ENCODE data around the gene SYNPO. TPM values are rescaled to one million over a fixed set of nuclear protein-coding genes. Genes with fewer than 3 reads are reported as not detected.

The SYNPO gene
- polyA plus RNA-seq, 1 donor from 2014 or later = not detected

DNA sequence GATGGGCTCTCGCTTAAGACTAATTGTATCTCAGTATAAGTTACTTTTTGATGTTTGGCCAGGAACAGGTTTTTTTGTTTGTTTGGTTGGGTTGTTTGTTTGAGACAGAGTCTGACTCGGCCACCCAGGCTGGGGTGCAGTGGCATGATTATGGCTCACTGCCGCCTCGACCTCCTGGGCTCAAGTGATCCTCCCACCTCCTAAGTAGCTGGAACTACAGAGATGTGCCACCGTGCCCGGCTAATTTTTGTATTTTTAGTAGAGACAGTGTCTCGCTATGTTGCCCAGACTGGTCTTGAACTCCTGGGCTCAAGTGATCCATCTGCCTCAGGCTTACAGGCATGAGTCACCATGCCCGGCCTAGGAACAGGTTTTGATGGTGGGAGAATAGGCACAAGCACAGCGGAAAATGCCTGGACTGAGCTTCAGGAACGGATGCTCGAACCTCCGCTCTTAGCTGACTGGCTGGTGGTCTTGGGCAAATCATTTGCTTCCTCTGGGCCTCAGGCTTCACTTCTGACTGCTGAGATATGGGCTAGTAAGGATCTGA lies 11.4 kb upstream of the SYNPO start:
- peaks cover 12% of the 10 kb centered on the region for H3K27me3 ChIP-seq (ENCODE audit: insufficient read depth, low read depth, low read length)
- H2AFZ ChIP-seq (ENCODE audit: low read depth, low read length) = no peak overlapping the region
- TF ChIP-seq POLR2AphosphoS5 (IDR thresholded peaks at IDR 0.05) (no peak), EP300 (conservative IDR thresholded peaks at IDR 0.05; ENCODE audit: poor library complexity, severe bottlenecking) (no peak), TAF1 (IDR thresholded peaks at IDR 0.05; ENCODE audit: low read depth) (no peak)
- TF ChIP-seq, protein P1, sequence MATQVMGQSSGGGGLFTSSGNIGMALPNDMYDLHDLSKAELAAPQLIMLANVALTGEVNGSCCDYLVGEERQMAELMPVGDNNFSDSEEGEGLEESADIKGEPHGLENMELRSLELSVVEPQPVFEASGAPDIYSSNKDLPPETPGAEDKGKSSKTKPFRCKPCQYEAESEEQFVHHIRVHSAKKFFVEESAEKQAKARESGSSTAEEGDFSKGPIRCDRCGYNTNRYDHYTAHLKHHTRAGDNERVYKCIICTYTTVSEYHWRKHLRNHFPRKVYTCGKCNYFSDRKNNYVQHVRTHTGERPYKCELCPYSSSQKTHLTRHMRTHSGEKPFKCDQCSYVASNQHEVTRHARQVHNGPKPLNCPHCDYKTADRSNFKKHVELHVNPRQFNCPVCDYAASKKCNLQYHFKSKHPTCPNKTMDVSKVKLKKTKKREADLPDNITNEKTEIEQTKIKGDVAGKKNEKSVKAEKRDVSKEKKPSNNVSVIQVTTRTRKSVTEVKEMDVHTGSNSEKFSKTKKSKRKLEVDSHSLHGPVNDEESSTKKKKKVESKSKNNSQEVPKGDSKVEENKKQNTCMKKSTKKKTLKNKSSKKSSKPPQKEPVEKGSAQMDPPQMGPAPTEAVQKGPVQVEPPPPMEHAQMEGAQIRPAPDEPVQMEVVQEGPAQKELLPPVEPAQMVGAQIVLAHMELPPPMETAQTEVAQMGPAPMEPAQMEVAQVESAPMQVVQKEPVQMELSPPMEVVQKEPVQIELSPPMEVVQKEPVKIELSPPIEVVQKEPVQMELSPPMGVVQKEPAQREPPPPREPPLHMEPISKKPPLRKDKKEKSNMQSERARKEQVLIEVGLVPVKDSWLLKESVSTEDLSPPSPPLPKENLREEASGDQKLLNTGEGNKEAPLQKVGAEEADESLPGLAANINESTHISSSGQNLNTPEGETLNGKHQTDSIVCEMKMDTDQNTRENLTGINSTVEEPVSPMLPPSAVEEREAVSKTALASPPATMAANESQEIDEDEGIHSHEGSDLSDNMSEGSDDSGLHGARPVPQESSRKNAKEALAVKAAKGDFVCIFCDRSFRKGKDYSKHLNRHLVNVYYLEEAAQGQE (IDR thresholded peaks at IDR 0.05; ENCODE audit: borderline replicate concordance) = no peak
- no peak overlapping the region for H3K4me2 ChIP-seq (ENCODE audit: low read length)
- no peaks in the 10 kb centered on the region for H3F3A ChIP-seq (ENCODE audit: insufficient read depth, low read length, poor library complexity, severe bottlenecking)
- no peaks in the 10 kb centered on the region for H4K20me1 ChIP-seq (ENCODE audit: insufficient read depth)
- no peaks in the 10 kb centered on the region for H3K9me3 ChIP-seq (ENCODE audit: low read length)
- H3K36me3 ChIP-seq (ENCODE audit: insufficient read depth, low read length) = no peaks in the 10 kb centered on the region
- H3K4me3 ChIP-seq (ENCODE audit: low read length) = no peak overlapping the region
- no peaks in the 10 kb centered on the region for H3K79me2 ChIP-seq (replicated peaks; ENCODE audit: insufficient read depth, low read length)
- no peaks in the 10 kb centered on the region for H3K9me2 ChIP-seq (ENCODE audit: insufficient read depth, low read length)
- H3K27ac ChIP-seq (ENCODE audit: low read length) = no peak overlapping the region
- H3K9ac ChIP-seq (ENCODE audit: low read length) = no peak overlapping the region

DNA sequence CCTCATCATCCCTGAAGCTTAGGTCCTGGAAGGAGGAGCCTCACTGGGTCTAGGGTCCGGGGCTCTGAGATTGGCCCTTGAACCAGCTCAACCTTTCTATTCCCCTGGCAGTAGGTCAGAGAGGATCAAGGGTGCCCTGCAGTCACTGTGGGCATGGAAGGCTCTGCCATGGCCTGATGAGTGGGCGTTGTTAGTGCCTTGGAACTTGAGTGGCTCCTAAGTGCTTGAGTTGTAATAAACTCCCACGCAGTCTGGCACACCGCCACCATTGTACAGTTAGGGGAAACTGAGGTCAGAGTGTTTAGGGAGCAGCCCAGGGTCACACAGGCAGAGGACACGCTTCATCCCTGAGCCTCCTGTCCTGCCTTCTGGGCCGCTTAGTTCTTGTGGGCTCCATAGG lies 10.4 kb upstream of the SYNPO start:
- Histone ChIP-seq H3K9ac (ENCODE audit: low read length) (no peak overlapping the region), H2AFZ (ENCODE audit: low read depth, low read length) (no peak overlapping the region), H3K27me3 (ENCODE audit: insufficient read depth, low read depth, low read length) (peaks cover 10% of the 10 kb centered on the region), H3K36me3 (ENCODE audit: insufficient read depth, low read length) (no peaks in the 10 kb centered on the region), H3K79me2 (replicated peaks; ENCODE audit: insufficient read depth, low read length) (no peaks in the 10 kb centered on the region), H3K9me2 (ENCODE audit: insufficient read depth, low read length) (no peaks in the 10 kb centered on the region), H4K20me1 (ENCODE audit: insufficient read depth) (no peaks in the 10 kb centered on the region), H3K4me2 (ENCODE audit: low read length) (no peak overlapping the region), H3K4me3 (ENCODE audit: low read length) (no peak overlapping the region), H3K27ac (ENCODE audit: low read length) (no peak overlapping the region), H3F3A (ENCODE audit: insufficient read depth, low read length, poor library complexity, severe bottlenecking) (no peaks in the 10 kb centered on the region), H3K9me3 (ENCODE audit: low read length) (no peaks in the 10 kb centered on the region)
- TF ChIP-seq SMC3 (conservative IDR thresholded peaks at IDR 0.05; ENCODE audit: poor library complexity) (no peak), EP300 (conservative IDR thresholded peaks at IDR 0.05; ENCODE audit: poor library complexity, severe bottlenecking) (no peak)

DNA sequence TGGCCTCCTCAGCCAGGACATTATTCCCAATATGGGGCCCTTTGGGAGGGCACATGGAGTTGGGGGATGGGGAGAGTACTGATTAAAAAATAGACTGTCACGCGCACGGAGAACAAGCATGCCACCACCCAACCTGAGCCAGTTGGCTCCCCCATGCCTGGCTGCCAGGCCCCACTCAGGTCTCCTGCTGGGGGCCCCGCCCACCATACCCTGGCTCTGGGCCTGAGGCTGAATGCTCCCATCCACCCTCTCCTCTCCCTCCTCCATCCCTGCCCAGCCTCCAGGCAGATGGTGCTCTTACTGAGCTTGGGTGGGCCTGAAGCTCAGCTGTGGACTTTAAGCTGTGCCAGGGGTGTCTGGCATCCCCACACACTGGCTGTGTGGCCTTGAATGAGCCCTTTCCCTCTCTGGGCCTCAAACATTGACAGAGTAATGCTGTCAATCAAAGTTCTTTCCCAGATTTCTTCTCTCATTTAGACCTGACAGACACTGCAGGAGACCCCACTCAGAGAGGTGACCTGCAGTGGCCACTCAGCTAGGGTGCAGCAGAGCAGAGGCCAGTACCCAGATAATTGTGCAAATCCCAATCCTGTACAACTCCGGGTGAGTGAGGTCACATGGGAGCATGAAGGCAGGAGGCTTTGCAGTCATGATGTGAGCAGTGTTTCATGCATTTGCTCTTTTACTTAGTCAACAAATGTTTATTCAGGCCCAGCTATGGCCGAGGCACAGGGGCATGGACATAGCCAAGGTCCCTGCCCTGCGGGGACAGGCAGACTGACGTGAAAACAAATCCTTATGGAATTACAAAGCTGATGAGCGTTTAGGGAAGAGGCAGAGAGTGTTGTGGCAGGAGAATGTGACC lies 9.8 kb upstream of the SYNPO start:
- Histone ChIP-seq H3K9me3 (ENCODE audit: low read length) (no peaks in the 10 kb centered on the region), H3F3A (ENCODE audit: insufficient read depth, low read length, poor library complexity, severe bottlenecking) (no peaks in the 10 kb centered on the region), H3K36me3 (ENCODE audit: insufficient read depth, low read length) (no peaks in the 10 kb centered on the region), H3K4me2 (ENCODE audit: low read length) (no peak overlapping the region), H3K79me2 (replicated peaks; ENCODE audit: insufficient read depth, low read length) (no peaks in the 10 kb centered on the region), H2AFZ (ENCODE audit: low read depth, low read length) (no peak overlapping the region), H3K9ac (ENCODE audit: low read length) (no peak overlapping the region), H3K9me2 (ENCODE audit: insufficient read depth, low read length) (no peaks in the 10 kb centered on the region), H3K4me3 (ENCODE audit: low read length) (no peak overlapping the region), H4K20me1 (ENCODE audit: insufficient read depth) (no peaks in the 10 kb centered on the region), H3K27ac (ENCODE audit: low read length) (no peak overlapping the region), H3K27me3 (ENCODE audit: insufficient read depth, low read depth, low read length) (peaks cover 3% of the 10 kb centered on the region)
- TF ChIP-seq TAF1 (IDR thresholded peaks at IDR 0.05; ENCODE audit: low read depth) (no peak), RAD21 (conservative IDR thresholded peaks at IDR 0.05) (no peak), POLR2AphosphoS5 (IDR thresholded peaks at IDR 0.05) (no peak), SMC3 (conservative IDR thresholded peaks at IDR 0.05; ENCODE audit: poor library complexity) (no peak), EP300 (conservative IDR thresholded peaks at IDR 0.05; ENCODE audit: poor library complexity, severe bottlenecking) (no peak), EZH2 (IDR thresholded peaks at IDR 0.05; ENCODE audit: borderline replicate concordance, insufficient read depth, low read length, poor library complexity, severe bottlenecking) (no peak), MXI1 (conservative IDR thresholded peaks at IDR 0.05; ENCODE audit: poor library complexity, severe bottlenecking) (no peak)
- TF ChIP-seq, protein P2, sequence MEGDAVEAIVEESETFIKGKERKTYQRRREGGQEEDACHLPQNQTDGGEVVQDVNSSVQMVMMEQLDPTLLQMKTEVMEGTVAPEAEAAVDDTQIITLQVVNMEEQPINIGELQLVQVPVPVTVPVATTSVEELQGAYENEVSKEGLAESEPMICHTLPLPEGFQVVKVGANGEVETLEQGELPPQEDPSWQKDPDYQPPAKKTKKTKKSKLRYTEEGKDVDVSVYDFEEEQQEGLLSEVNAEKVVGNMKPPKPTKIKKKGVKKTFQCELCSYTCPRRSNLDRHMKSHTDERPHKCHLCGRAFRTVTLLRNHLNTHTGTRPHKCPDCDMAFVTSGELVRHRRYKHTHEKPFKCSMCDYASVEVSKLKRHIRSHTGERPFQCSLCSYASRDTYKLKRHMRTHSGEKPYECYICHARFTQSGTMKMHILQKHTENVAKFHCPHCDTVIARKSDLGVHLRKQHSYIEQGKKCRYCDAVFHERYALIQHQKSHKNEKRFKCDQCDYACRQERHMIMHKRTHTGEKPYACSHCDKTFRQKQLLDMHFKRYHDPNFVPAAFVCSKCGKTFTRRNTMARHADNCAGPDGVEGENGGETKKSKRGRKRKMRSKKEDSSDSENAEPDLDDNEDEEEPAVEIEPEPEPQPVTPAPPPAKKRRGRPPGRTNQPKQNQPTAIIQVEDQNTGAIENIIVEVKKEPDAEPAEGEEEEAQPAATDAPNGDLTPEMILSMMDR (IDR thresholded peaks at IDR 0.05; ENCODE audit: poor library complexity, severe bottlenecking) = no peak

All from neural cell (in vitro differentiated cells).